Mucosa of descending colon (tissue), 3 donors: Measurements from ENCODE around the gene SUFU. TPM values are rescaled to one million over a fixed set of nuclear protein-coding genes. Genes with fewer than 3 reads are reported as not detected.

Source experiments
- ATAC-seq: fragments of 200-7000 bp; cut with Tn5 transposase; one replicate; pipeline ENCODE4 v1.9.1; 2020; ENCODE audit warnings: mild to moderate bottlenecking, moderate library complexity
- DNase-seq, 3 donors: peaks; one replicate each; pipeline ENCODE4 v3.0.0-alpha.2; 2020
- H3K36me3 ChIP-seq: fragments of 200-600 bp; one replicate; pipeline ENCODE4 v1.8.0; 2021; ENCODE audit warnings: low read depth, mild to moderate bottlenecking
- H3K4me1 ChIP-seq: fragments of 200-600 bp; one replicate; pipeline ENCODE4 v1.8.0; 2021; ENCODE audit warnings: low read depth, mild to moderate bottlenecking
- H3K4me3 ChIP-seq: fragments of 200-600 bp; one replicate; pipeline ENCODE4 v1.8.0; 2021; ENCODE audit warnings: mild to moderate bottlenecking
- H3K9me3 ChIP-seq: fragments of 200-600 bp; one replicate; pipeline ENCODE4 v1.8.0; 2021; ENCODE audit warnings: mild to moderate bottlenecking
- intact Hi-C, 2 donors: fragments of 100-400 bp; cut with DNase I in 1 of 2; cut with micrococcal nuclease in 1 of 2; formaldehyde crosslinking; loops; one replicate each; pipeline versions ENCODE4 v1.11.0 to v1.11.1; 2022; cut with DNase I, micrococcal nuclease
- total RNA-seq, 3 donors: library from RNA; stranded (reverse); fragmentation: NEBNext Ultra II Directional in 2 of 3; extraction: Animal tissue kit (Norgen Biotek cat#: 25700) in 2 of 3; gene quantifications; one replicate each; pipeline versions ENCODE4 v1.2.1 to v1.2.4, GENCODE V29; 2021 to 2023
- TF ChIP-seq, protein P1 (sequence below): fragments of 200-600 bp; IDR thresholded peaks from one replicate; pipeline ENCODE4 v1.8.0; 2022; ENCODE audit warnings: antibody characterized with exemption, mild to moderate bottlenecking
- donor health status: DM: no; HTN: no; CAD: no; lungs with moderate emphysema.
- donor health status: DM: no; HTN: no; CAD: no.
- donor health status: DM: no; HTN: yes; CAD: no.

The SUFU gene
- total RNA-seq, 3 donors from 2014 or later, result 9.0 to 13.9 (median 9.5) TPM

GRCh38 chr10:102553771-102554170 lies 50.0 kb downstream of the SUFU start:
- Histone ChIP-seq H3K36me3 (no peaks in the 10 kb centered on the region), H3K9me3 (no peaks in the 10 kb centered on the region), H3K4me3 (no peak overlapping the region), H3K4me1 (no peaks in the 10 kb centered on the region)
- intact Hi-C loops, result no loop called here
- TF ChIP-seq, protein P1, sequence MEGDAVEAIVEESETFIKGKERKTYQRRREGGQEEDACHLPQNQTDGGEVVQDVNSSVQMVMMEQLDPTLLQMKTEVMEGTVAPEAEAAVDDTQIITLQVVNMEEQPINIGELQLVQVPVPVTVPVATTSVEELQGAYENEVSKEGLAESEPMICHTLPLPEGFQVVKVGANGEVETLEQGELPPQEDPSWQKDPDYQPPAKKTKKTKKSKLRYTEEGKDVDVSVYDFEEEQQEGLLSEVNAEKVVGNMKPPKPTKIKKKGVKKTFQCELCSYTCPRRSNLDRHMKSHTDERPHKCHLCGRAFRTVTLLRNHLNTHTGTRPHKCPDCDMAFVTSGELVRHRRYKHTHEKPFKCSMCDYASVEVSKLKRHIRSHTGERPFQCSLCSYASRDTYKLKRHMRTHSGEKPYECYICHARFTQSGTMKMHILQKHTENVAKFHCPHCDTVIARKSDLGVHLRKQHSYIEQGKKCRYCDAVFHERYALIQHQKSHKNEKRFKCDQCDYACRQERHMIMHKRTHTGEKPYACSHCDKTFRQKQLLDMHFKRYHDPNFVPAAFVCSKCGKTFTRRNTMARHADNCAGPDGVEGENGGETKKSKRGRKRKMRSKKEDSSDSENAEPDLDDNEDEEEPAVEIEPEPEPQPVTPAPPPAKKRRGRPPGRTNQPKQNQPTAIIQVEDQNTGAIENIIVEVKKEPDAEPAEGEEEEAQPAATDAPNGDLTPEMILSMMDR, result no peak
- no peak for DNase-seq
- no peak for ATAC-seq

- Histone ChIP-seq H3K4me3 (no peak overlapping the region), H3K36me3 (no peaks in the 10 kb centered on the region), H3K4me1 (no peaks in the 10 kb centered on the region), H3K9me3 (no peaks in the 10 kb centered on the region)
- ATAC-seq (no peak), DNase-seq (no peak)
- intact Hi-C loops, result no loop called here
- TF ChIP-seq, protein P1, result no peak
Measured at GRCh38 chr10:102554531-102554930, 50.8 kb downstream of the SUFU start.

GRCh38 chr10:102555781-102556328 lies 52.1 kb downstream of the SUFU start:
- H3K4me3 ChIP-seq, result no peak overlapping the region
- ATAC-seq, result no peak
- intact Hi-C loops, result no loop called here

GRCh38 chr10:102557569-102557968 lies 53.8 kb downstream of the SUFU start:
- TF ChIP-seq, protein P1, result no peak
- ATAC-seq (no peak), DNase-seq (no peak)
- H3K4me3 ChIP-seq, result no peak overlapping the region
- H3K9me3 ChIP-seq, result no peaks in the 10 kb centered on the region
- no peaks in the 10 kb centered on the region for H3K36me3 ChIP-seq
- intact Hi-C loops, result no loop called here
- no peaks in the 10 kb centered on the region for H3K4me1 ChIP-seq

More at GRCh38 chr10:102555781-102556328, 52.1 kb downstream of the SUFU start:
- Histone ChIP-seq H3K4me1 (no peaks in the 10 kb centered on the region), H3K9me3 (no peaks in the 10 kb centered on the region), H3K36me3 (no peaks in the 10 kb centered on the region)
- TF ChIP-seq, protein P1, result no peak
- no peak for DNase-seq

DNA sequence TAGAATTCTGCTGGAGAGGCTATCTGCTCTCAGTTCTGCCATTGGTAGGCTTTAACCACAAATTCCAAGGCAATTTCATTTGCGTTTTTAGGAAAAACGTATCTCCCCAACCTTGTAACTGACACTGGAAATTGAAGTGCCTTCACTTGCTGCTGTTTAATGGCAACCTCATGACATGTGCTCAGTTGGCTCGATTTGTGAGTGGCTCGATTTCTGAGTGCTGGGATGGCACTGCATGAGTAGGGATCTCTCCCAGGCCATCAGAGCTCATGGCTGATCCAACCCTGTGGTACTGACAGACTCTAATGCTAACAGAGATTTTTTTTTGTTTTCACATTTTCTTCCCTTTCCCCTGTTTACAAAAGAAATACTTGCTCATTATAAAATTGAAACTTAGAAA lies 56.0 kb downstream of the SUFU start:
- Histone ChIP-seq H3K36me3 (no peaks in the 10 kb centered on the region), H3K4me3 (no peak overlapping the region), H3K4me1 (no peaks in the 10 kb centered on the region), H3K9me3 (no peaks in the 10 kb centered on the region)
- DNase-seq (no peak), ATAC-seq (no peak)
- intact Hi-C loops, result no loop called here
- TF ChIP-seq, protein P1, result no peak
